ENCODE measurements around the gene SPAG16. TPM values are rescaled to one million over a fixed set of nuclear protein-coding genes. Genes with fewer than 3 reads are reported as not detected.
"Not testable (repeated sequence)": the region's sequence is repeated elsewhere in the genome, so short reads cannot be mapped to it uniquely, and the experiment has no call there.

The SPAG16 gene
- total RNA-seq, 2 donors from 2014 or later: 5.3 to 6.6 TPM

DNA sequence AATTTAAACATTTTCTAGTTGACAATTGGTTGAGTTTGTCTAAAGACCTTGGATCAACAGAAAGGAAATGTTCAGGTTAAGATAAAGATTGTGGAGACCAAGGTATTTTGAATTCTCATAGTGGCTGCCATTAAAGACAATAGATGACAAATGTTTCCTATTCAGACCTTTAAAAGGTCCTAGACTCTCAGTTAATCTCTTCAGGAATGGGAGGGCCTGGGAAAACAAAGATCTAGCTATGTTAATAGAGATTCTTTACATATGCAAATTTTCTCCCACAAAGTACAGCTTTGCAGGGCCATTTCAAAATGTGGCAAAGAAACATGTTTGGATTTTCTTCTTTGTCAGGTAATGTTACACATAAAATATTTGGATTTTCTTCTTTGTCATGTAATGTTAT is 403.9 kb downstream of the SPAG16 start:
- H3K9me3 Mint-ChIP-seq: peaks cover 3% of the 10 kb centered on the region
- H3K4me3 Mint-ChIP-seq: no peak overlapping the region
- H3K4me1 Mint-ChIP-seq (ENCODE audit: low read depth in 2 of 2): no peaks in the 10 kb centered on the region
- no peak overlapping the region for H3K27ac Mint-ChIP-seq
- no peaks in the 10 kb centered on the region for H3K27me3 Mint-ChIP-seq
- no peaks in the 10 kb centered on the region for H3K36me3 Mint-ChIP-seq
- ATAC-seq (no peak), DNase-seq (ENCODE audit: low spot score) (no peak)

DNA sequence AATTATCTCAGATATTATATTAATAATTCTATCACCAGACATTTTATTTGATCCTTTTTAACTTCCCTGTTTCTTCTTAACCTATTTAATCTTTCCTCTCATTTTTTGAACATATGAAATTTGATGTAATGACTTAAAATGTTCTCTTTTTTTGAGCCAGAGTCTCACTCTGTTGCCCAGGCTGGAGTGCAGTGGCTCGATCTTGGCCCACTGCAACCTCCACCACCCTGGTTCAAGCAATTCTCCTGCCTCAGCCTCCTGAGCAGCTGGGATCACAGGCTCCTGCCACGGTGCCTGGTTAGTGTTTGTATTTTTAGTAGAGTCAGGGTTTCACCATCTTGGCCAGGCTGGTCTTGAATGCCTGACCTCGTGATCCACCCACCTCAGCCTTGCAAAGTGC is 404.6 kb downstream of the SPAG16 start:
- not testable (repeated sequence) for H3K27me3 Mint-ChIP-seq; H3K36me3 Mint-ChIP-seq; H3K4me3 Mint-ChIP-seq; ATAC-seq; H3K27ac Mint-ChIP-seq; H3K4me1 Mint-ChIP-seq (ENCODE audit: low read depth in 2 of 2); H3K9me3 Mint-ChIP-seq; DNase-seq (ENCODE audit: low spot score)

DNA sequence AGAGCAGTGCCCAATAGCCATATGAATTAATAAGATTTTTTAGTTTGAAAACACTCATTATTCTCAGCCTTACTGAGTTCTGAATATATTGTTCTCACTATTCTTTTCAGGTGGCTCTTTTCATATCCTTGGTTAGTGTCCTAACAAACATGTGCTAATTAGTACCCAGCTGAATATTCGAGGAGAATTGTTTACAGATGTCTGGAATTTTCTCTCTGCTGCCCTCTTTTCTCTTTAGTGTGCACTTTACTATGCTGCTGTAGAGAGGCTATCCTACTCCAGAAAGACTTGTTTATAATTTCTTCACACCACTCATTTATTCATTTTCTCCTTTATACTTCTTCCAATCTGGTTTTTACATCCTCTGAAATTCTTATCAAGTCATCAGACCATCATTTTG is 405.3 kb downstream of the SPAG16 start:
- H3K9me3 Mint-ChIP-seq: peaks cover 3% of the 10 kb centered on the region
- no peak for ATAC-seq
- DNase-seq (ENCODE audit: low spot score): no peak
- no peak overlapping the region for H3K4me3 Mint-ChIP-seq
- H3K27ac Mint-ChIP-seq: no peak overlapping the region
- H3K27me3 Mint-ChIP-seq: no peaks in the 10 kb centered on the region
- H3K4me1 Mint-ChIP-seq (ENCODE audit: low read depth in 2 of 2): no peaks in the 10 kb centered on the region
- H3K36me3 Mint-ChIP-seq: no peaks in the 10 kb centered on the region

DNA sequence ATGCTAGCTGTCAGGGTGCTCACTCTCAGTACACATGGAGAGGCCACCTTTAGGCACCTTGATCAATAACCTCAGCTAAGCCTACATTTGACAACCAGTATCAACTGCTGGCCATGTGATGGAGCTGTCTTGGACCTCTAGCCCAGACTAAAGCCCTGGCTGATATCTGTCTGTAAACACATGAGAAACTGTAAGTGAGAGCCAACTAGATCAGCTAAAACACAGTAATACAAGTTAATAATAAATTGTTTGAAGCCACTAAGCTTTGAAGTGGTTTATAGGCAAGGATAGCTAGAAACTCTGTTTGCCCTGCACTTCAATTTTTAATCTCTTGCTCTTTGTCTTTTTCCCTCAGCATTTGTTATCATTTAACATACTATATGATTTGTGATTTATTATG is 407.1 kb downstream of the SPAG16 start:
- Mint-ChIP-seq H3K9me3 (no peaks in the 10 kb centered on the region), H3K4me1 (ENCODE audit: low read depth in 2 of 2) (no peaks in the 10 kb centered on the region), H3K27me3 (no peaks in the 10 kb centered on the region), H3K4me3 (no peak overlapping the region), H3K36me3 (no peaks in the 10 kb centered on the region), H3K27ac (no peak overlapping the region)
- DNase-seq (ENCODE audit: low spot score) (no peak), ATAC-seq (no peak)

DNA sequence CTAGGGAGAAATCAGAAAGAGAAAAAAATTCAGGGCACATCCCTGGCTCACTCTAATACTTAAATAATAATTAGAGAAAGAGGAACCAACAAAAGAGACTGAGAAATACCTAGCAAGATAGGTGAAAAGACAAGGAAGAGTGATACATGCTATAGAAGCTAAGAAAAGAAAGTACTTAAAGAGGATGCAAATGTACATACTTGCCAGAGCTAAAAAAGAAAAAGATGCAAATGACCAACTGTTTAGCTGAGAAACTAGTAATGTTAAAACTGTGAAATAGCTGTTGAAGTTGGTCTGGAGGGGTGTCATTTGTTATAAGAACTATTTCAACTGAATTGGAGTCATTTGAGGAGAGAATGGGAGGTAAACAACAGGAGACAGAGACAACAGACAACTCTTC is 412.2 kb downstream of the SPAG16 start:
- Mint-ChIP-seq H3K4me3 (no peak overlapping the region), H3K27ac (no peak overlapping the region), H3K9me3 (no peaks in the 10 kb centered on the region), H3K36me3 (no peaks in the 10 kb centered on the region), H3K4me1 (ENCODE audit: low read depth in 2 of 2) (no peaks in the 10 kb centered on the region), H3K27me3 (no peaks in the 10 kb centered on the region)
- no peak for DNase-seq (ENCODE audit: low spot score)
- no peak for ATAC-seq

DNA sequence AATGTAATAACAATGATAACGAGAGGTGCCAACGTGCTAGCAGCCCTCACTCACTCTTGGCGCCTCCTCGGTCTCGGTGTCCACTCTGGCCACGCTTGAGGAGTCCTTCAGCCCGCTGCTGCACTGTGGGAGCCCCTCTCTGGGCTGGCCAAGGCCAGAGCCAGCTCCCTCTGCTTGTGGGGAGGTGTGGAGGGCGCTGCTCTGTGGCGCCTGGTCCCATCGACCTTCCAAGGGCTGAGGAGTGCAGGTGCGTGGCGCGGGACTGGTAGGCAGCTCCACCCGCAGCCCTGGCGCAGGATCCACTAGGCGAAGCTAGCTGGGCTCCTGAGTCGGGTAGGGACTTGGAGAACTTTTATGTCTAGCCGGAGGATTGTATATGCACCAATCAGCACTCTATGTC is 417.1 kb downstream of the SPAG16 start:
- DNase-seq (ENCODE audit: low spot score); ATAC-seq; H3K4me3 Mint-ChIP-seq; H3K36me3 Mint-ChIP-seq; H3K4me1 Mint-ChIP-seq (ENCODE audit: low read depth in 2 of 2); H3K9me3 Mint-ChIP-seq; H3K27me3 Mint-ChIP-seq; H3K27ac Mint-ChIP-seq: not testable (repeated sequence)

DNA sequence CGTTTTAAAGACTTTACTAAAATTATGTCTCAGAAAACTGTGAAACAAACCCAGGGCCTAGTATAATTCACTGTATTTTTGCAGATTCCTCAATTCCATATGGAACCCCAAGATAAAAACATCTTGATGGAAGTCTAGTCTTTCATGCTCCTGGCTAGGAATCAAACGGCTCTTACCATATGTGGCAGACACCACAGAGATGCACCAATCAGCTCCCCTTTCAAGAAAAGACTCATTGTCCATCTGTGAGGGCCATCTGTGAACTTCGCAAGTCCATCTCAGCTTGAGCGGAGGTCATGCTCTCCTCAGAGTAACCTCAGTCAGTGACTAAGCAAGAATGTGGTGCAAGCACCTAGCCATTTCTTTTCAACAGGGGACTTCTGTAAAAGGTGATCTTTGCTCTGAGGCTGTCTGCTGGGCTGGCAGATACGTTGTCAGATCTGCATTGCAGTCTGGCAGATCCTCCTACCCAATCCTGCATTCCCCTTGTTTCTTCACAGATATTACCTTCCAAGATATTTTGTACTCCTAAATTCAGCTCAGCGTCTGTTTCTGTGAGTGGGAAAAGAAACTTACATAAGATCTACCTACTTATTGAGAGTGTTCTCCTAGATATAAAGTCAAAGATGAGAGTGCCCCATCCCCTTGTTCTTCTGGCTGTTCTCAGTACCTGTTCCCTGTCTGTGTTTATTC is 419.3 kb downstream of the SPAG16 start:
- Mint-ChIP-seq H3K4me1 (ENCODE audit: low read depth in 2 of 2) (no peaks in the 10 kb centered on the region), H3K27ac (no peak overlapping the region), H3K36me3 (no peaks in the 10 kb centered on the region), H3K4me3 (no peak overlapping the region), H3K9me3 (no peaks in the 10 kb centered on the region), H3K27me3 (no peaks in the 10 kb centered on the region)
- DNase-seq (ENCODE audit: low spot score) (no peak), ATAC-seq (no peak)

DNA sequence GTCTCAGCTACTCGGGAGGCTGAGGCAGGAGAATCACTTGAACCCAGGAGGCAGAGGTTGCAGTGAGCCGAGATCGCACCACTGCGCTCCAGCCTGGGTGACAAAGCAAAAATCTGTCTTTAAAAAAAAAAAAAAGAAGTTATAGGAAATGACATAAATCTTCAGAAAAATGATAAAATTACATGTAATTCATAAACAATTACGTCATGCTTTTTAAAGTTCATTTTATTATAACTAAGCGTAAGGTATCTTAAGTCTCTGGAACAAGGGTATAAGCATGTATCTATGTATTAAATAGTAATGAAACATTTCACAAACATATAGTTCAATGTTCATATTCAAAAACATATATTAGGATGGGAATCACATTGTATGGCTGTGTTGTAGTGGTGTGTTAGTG is 425.9 kb downstream of the SPAG16 start:
- Mint-ChIP-seq H3K4me1 (ENCODE audit: low read depth in 2 of 2) (no peaks in the 10 kb centered on the region), H3K27me3 (no peaks in the 10 kb centered on the region), H3K9me3 (no peaks in the 10 kb centered on the region), H3K27ac (no peak overlapping the region), H3K4me3 (no peak overlapping the region), H3K36me3 (no peaks in the 10 kb centered on the region)
- DNase-seq (ENCODE audit: low spot score): no peak
- no peak for ATAC-seq

DNA sequence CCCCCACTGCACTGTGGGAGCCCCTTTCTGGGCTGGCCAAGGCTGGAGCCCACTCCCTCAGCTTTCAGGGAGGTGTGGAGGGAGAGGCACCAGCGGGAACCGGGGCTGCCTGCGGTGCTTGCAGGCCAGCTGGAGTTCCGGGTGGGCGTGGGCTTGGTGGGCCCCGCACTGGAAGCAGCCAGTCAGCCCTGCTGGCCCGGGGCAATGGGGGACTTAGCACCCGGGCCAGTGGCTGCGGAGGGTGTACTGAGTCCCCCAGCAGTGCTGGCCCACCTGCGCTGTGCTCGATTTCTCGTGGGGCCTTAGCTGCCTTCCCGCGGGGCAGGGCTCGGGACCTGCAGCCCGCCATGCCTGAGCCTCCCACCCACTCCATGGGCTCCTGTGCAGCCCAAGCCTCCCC is 434.1 kb downstream of the SPAG16 start:
- not testable (repeated sequence) for H3K4me3 Mint-ChIP-seq; DNase-seq (ENCODE audit: low spot score); H3K27me3 Mint-ChIP-seq; H3K36me3 Mint-ChIP-seq; H3K27ac Mint-ChIP-seq; H3K4me1 Mint-ChIP-seq (ENCODE audit: low read depth in 2 of 2); ATAC-seq; H3K9me3 Mint-ChIP-seq

DNA sequence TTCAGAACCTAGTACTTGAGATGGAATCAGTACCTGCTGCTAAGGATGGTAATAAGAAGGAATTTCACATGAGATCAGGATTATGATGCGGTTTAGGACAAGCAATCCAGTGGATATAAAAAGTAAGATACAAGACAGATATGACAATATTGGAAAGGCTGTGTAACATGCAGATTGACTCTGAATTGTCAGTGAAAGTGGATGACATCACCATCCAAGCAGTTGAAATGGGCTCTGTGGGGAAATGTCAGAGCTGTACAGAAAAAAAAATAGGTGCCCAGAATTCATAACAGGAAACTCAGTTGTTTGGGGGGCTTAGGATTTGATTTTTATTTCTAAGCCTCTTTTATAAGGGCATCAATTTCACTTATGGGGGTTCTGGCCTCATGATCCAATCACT is 438.3 kb downstream of the SPAG16 start:
- H3K27me3 Mint-ChIP-seq: no peaks in the 10 kb centered on the region
- ATAC-seq: no peak
- H3K27ac Mint-ChIP-seq: no peak overlapping the region
- H3K9me3 Mint-ChIP-seq: peaks cover 6% of the 10 kb centered on the region
- no peaks in the 10 kb centered on the region for H3K4me1 Mint-ChIP-seq (ENCODE audit: low read depth in 2 of 2)
- no peaks in the 10 kb centered on the region for H3K36me3 Mint-ChIP-seq
- DNase-seq (ENCODE audit: low spot score): no peak
- no peak overlapping the region for H3K4me3 Mint-ChIP-seq

DNA sequence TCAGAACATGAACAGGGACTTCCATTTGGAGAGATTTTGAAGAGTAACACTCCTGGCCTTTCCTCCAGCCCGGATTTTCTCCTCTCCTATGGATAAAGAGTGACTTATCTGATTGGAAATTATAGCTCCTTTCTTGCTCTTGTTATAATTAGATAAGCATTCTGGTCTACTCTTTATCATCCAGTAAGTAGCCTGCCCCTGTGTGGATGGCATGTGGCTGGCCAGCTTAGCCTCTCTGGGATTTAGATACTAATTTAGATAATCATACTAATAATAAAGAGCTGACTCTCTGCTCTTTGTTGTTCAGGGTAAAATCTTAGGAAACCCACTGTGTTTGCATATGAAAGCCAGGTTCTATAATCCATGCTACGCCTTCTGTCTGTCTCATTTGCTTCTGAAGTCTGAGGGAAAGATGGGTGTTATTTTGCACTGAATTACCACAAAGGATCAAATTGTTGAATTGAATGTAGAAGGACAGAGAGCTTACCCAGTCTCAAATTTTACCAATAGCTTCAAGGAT is 438.8 kb downstream of the SPAG16 start:
- ATAC-seq (no peak), DNase-seq (ENCODE audit: low spot score) (no peak)
- Mint-ChIP-seq H3K27me3 (no peaks in the 10 kb centered on the region), H3K4me3 (no peak overlapping the region), H3K4me1 (ENCODE audit: low read depth in 2 of 2) (no peaks in the 10 kb centered on the region), H3K9me3 (peaks cover 6% of the 10 kb centered on the region), H3K27ac (no peak overlapping the region), H3K36me3 (no peaks in the 10 kb centered on the region)

DNA sequence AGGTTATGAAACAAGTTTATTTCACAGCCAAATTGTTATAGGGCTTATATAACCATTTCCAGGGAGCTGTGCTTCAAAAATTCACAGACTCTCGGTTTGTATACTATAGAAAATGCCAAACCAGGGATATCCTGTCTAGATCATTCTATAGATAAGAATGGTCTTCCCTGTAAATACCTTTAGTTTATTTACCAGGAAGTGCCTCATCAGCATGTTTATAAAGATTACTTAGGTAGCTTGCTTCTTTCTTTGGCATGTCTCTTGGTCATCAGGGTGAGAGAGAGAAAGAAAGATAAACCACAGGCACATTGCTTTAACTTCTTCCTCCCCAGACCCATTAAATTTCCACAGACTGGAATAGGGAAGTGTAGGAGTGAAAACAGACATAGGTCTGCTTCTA is 439.4 kb downstream of the SPAG16 start:
- no peak for DNase-seq (ENCODE audit: low spot score)
- Mint-ChIP-seq H3K9me3 (peaks cover 6% of the 10 kb centered on the region), H3K27ac (no peak overlapping the region), H3K4me1 (ENCODE audit: low read depth in 2 of 2) (no peaks in the 10 kb centered on the region), H3K36me3 (no peaks in the 10 kb centered on the region), H3K4me3 (no peak overlapping the region), H3K27me3 (no peaks in the 10 kb centered on the region)
- ATAC-seq: no peak

DNA sequence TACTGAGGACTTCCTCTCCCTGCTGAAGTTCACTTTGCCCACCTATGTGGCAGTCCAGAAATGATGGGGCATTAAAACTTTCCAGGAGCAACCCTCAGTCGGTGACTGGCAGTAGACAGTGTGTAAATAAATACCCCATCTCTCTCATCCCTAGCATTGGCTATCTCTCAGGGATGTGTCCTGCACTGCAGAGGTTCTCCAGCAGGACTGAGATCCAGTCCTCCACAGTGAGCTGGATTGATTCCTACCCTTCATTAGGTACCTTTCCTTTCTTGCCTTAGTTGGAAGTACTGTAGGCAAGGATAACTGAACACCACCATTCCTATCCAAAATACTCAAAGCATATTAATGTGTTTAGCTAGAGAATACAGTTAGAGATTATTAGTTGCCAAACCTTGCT is 441.8 kb downstream of the SPAG16 start:
- DNase-seq (ENCODE audit: low spot score) (no peak), ATAC-seq (no peak)
- H3K4me3 Mint-ChIP-seq: no peak overlapping the region
- no peaks in the 10 kb centered on the region for H3K36me3 Mint-ChIP-seq
- H3K27ac Mint-ChIP-seq: no peak overlapping the region
- no peaks in the 10 kb centered on the region for H3K4me1 Mint-ChIP-seq (ENCODE audit: low read depth in 2 of 2)
- peaks cover 6% of the 10 kb centered on the region for H3K9me3 Mint-ChIP-seq
- H3K27me3 Mint-ChIP-seq: no peaks in the 10 kb centered on the region

DNA sequence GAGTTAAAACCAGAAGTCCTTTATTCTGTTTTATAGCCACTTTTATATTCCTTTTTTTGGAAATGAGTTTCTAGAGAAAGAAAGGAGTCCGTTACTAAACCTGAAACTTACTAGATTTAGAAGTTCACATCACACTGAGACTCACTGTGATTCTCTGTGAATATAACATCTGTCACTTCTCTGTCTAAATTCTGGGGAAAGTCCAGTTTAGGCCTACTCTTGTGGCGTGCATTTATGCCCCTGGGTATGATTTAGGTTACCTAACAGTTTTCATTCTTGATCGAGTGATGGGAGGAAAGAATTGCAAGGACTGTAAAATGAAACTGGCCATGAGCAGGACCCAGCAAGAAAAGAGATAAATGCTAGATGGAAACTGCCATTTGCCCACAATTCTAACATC is 449.6 kb downstream of the SPAG16 start:
- Mint-ChIP-seq H3K9me3 (peaks cover 4% of the 10 kb centered on the region), H3K4me1 (ENCODE audit: low read depth in 2 of 2) (no peaks in the 10 kb centered on the region), H3K27me3 (no peaks in the 10 kb centered on the region), H3K27ac (no peak overlapping the region), H3K4me3 (no peak overlapping the region), H3K36me3 (no peaks in the 10 kb centered on the region)
- DNase-seq (ENCODE audit: low spot score): no peak
- ATAC-seq: no peak

DNA sequence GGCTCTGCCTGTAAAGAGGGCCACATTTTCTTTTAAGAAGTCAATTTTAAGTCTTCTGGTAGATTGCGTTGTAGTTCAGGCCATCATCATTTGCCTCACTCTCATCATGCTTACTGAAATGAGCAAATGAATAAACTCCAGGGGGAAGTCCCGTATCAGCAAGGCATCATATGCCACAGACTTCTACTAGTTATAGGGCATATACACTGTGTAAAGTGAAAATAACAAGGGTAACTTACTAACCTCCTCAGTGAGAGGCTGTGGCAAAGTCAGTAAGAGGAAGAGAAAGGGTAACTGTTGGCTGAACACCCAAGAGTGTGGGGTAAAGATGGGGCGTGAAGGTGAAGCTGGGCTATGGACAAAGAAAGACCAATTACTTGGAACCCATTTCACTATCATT is 456.2 kb downstream of the SPAG16 start:
- no peak for ATAC-seq
- Mint-ChIP-seq H3K4me1 (ENCODE audit: low read depth in 2 of 2) (no peaks in the 10 kb centered on the region), H3K4me3 (no peak overlapping the region), H3K36me3 (no peaks in the 10 kb centered on the region), H3K27ac (no peak overlapping the region), H3K9me3 (no peaks in the 10 kb centered on the region), H3K27me3 (no peaks in the 10 kb centered on the region)
- DNase-seq (ENCODE audit: low spot score): no peak
